ENCODE measurements around the gene PTPRA.
"Not testable (repeated sequence)": the region's sequence is repeated elsewhere in the genome, so short reads cannot be mapped to it uniquely, and the experiment has no call there.

The PTPRA gene

GRCh38 chr20:3003416-3003815 lies 130.1 kb downstream of the PTPRA start:
- DNase-seq (ENCODE audit: low spot score), result no peak

DNA sequence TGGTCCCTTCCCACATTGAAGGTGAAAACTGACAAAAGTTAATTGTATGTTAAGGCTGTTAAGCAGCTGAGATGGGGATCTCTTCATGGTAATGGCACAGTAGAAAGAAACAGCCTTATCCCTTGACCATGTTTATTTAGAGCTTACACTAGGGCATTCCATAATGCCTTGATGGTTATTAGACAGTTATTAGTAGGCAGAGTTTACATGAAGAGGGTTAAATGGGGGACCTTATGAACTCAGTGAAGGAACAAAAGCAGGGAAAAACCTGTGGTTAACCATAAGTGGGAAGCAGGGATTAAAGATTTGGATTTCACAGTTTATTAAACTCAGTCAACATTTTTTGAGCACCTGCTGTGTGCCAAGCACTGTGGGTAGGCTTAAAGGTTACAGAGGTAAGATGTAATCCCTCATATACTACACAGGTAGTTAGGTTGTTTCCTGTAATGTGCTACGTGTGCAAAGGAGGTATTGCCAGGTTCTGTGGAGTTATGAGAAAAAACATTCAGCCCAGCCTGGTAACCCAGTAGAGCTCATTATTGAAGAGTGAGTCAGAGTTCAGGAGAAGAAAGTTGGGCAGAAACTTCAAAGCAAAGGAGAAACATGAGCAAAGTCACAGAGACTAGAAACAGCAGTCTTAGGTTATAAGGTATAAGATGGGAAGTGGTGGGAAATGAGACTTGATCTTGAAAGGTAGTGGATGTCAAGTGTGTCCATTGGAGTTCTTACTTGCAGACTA lies 137.9 kb downstream of the PTPRA start:
- no peak for DNase-seq (ENCODE audit: low spot score)

DNA sequence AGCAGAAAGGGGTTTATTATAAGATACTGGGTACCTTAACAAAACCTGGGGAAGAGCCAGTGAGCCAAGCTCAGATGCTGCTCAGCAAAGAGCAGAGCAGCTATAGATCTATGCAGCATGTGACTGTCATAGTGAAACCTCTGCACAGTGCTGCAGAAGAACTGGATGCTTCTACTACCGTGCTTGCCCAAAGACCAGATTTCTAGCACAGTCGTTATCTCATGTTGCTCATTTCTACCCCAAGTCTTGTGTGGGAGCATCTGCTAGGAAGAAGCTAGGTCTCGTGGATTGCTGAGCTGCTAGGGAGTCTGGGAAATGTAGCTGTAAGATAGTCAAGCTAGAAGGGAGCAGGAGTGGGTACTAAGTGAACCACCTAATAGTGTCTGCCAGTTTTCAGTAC lies 138.5 kb downstream of the PTPRA start:
- DNase-seq (ENCODE audit: low spot score), result no peak

- no peak for DNase-seq (ENCODE audit: low spot score)
These were observed 140.5 kb downstream of the PTPRA start for GRCh38 chr20:3013771-3014170.

GRCh38 chr20:3014179-3014578 lies 140.9 kb downstream of the PTPRA start:
- DNase-seq (ENCODE audit: low spot score), result no peak

GRCh38 chr20:3014662-3015061 lies 141.4 kb downstream of the PTPRA start:
- no peak for DNase-seq (ENCODE audit: low spot score)

DNA sequence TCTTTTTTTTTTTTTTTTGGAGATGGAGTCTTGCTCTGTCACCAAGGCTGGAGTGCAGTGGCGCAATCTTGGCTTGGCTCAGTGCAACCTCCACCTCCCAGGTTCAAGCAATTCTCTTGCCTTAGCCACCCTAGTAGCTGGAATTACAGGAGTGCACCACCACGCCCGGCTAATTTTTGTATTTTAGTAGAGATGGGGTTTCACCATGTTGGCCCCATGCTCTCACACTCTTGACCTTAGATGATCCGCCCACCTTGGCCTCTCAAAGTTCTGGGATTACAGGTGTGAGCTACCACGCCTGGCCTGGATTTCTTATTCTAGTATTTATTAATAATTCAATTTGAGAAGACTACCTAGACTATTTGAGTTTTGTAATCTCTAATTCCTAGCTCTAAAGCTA lies 142.0 kb downstream of the PTPRA start:
- DNase-seq (ENCODE audit: low spot score), result not testable (repeated sequence)

GRCh38 chr20:3021327-3021726 lies 148.0 kb downstream of the PTPRA start:
- DNase-seq (ENCODE audit: low spot score), result no peak

- DNase-seq (ENCODE audit: low spot score), result no peak
These were observed 148.5 kb downstream of the PTPRA start for GRCh38 chr20:3021777-3022176.

- not testable (repeated sequence) for DNase-seq (ENCODE audit: low spot score)
These were observed 149.5 kb downstream of the PTPRA start for GRCh38 chr20:3022559-3023490.

- DNase-seq (ENCODE audit: low spot score), result no peak
These were observed 154.7 kb downstream of the PTPRA start for GRCh38 chr20:3027987-3028386.

- DNase-seq (ENCODE audit: low spot score), result no peak
These were observed 158.4 kb downstream of the PTPRA start for GRCh38 chr20:3031524-3032147.

DNA sequence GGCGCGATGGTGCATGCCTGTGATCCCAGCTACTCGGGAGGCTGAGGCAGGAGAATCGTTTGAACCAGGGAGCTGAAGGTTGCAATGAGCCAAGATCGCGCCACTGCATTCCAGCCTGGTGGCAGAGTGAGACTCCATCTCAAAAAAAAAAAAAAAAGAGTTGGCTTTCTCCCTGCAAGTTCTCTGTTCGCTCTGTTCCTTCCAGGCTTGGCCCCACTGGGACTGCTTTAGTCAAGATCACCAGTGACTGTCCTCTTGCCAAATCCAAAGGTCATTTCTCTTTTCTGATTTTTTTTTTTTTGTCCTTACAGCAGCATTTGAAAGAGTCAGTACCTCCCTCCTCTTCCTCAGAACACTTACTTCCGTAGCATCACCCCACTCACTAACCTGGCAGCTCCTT lies 159.3 kb downstream of the PTPRA start:
- no peak for DNase-seq (ENCODE audit: low spot score)

DNA sequence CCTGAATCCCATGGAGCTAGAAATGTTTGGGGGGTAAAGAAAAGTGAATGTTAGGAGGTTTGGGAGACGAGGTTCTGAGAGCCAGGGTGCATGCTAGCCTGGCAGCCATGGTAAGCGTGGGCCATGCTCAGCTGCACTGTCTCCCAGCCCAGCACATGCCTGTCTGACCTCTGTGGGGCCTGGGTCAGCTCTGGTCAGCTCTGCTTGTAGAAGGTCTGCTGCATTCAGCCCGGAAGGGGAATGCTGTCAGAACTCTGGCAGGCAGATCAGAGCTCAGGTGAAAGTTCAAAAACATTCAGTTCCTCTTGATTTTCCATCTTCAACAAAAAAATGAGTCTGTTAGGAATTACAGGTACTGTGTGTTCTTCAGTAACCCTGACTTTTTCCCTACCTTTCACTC lies 164.4 kb downstream of the PTPRA start:
- no peak for DNase-seq (ENCODE audit: low spot score)

- DNase-seq (ENCODE audit: low spot score), result no peak
These were observed 165.2 kb downstream of the PTPRA start for GRCh38 chr20:3038454-3038853.

DNA sequence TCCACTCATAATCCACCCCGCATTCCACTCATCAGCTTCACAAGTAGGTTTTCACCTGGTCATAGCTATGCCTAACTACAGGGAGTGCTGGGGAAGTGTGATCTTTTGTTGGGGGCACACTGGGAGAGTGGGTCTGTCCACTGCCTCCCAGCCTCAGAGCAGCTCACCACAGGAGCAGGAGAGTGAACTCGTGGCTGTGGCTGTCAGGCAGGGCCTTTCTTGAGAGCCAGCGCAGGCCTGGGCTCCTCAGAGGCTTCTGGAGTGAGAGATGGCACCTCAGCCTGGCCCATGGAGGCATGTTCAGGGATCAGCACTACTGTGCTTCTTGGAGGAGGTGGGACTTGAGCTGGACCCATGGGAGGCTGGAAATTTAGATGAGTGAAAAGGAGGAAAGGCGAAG lies 166.1 kb downstream of the PTPRA start:
- no peak for DNase-seq (ENCODE audit: low spot score)

- no peak for DNase-seq (ENCODE audit: low spot score)
These were observed 166.8 kb downstream of the PTPRA start for GRCh38 chr20:3040086-3040485.

DNA sequence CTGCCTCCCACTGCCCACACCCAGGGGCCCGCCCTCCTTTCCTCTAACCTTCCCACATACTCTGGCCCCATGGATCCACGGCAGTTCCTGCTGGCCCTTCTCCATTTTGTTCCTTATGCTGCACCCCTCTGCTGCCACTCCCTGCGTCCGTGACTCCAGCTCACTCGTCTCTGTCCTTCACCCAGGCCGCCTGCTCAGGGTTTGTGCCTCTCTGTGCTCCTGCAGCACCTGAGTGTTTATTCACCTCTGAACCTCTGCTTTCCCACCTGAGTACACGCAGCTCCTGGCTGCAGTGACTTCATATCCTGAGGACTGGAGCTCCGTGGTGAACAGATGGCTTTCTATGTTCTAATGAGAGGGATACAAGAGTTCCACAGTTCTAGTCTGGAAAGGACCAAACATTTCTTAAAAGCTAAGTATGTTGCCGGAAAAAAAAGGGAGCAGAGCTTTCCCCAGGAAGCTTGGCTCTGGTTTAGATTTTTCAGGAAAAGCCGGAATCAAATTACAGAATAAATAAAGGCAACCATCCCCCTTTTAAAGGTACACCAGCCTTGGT lies 168.7 kb downstream of the PTPRA start:
- DNase-seq (ENCODE audit: low spot score), result no peak

DNA sequence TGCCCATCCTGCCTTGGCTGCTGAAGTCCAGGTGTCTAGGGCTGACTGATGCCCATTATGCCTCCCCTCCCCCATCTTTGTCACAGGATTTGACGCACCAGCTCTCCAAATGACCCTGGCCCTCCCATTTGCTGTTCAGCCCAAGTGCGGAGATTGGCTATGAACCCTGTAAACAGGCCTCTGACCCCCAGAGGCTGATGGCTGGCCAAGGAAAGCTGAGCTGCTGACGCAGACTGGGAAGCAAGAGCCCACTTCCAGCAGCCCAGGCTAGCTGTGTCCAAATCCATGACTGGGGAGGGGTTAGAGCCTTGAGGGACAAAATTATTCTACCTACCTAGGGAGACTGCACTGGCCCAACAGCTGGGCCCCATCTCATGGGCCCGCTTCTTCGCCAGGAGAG lies 169.3 kb downstream of the PTPRA start:
- no peak for DNase-seq (ENCODE audit: low spot score)

- DNase-seq (ENCODE audit: low spot score), result no peak
These were observed 170.0 kb downstream of the PTPRA start, which contains the start of gene GNRH2 for GRCh38 chr20:3043322-3043721. GNRH2 (plus strand) TSS chr20:3043622; CDS start chr20:3044415, 793 bp downstream.

DNA sequence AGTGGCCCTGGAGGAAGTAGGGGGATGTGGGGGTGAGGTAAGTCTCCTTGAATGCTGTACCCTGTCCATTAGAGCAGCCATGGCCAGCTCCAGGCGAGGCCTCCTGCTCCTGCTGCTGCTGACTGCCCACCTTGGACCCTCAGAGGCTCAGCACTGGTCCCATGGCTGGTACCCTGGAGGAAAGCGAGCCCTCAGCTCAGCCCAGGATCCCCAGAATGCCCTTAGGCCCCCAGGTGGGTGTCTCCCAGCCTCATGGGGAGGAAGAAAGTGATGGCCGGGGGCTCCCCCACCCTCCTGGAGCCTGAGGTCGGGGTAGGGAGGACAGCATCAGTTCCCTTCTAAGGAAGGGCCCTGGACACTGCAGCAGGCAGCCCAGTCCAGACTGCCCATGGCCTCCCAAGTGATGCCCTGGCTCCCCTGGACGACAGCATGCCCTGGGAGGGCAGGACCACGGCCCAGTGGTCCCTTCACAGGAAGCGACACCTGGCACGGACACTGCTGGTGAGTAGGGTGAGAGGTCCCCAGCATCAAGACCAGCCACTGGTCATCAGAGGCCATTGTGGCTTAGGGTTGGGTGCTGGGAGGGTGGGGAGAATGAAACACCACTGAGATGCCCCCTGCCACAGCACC lies 171.2 kb downstream of the PTPRA start:
- no peak for DNase-seq (ENCODE audit: low spot score)
